GM18508 (cell line): ENCODE measurements around the gene NKAP.
"Not testable (repeated sequence)": the region's sequence is repeated elsewhere in the genome, so short reads cannot be mapped to it uniquely, and the experiment has no call there.

ENCODE experiments used
- ATAC-seq: cut with Tn5 transposase; IDR thresholded peaks from one replicate; pipeline ENCODE4 v1.9.1; 2021; ENCODE audit warnings: moderate number of reproducible peaks; ENCODE audit not compliant: insufficient read depth, unreplicated experiment

NKAP gene

DNA sequence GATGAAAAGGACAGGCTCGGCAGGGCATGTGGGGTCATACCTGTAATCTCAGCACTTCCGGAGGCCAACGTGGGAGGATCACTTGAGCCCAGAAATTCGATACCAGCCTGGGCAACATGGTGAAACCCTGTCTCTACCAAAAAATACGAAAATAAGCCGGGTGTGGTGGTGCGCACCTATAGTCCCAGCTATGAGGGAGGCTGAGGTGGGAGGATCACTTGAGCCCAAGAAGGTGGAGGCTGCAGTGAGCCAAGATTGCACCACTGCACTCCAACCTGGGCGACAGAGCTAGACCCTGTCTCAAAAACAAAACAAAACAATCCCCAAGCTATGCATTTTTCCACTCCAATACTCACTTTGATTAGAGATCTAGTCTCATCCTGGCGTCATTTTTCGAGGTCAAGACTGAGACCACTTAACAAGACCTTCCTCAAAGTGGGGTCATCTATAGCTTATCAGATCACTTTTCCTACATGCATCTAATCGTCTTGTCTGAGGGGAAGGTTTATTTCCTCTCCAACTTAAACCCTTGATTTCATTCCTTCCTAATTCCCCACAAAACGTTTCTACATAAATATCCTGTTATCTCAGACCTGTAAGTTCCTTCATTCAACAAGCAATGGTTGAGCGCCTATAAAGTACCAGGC lies 1.3 kb downstream of the NKAP start:
- no peak for ATAC-seq

DNA sequence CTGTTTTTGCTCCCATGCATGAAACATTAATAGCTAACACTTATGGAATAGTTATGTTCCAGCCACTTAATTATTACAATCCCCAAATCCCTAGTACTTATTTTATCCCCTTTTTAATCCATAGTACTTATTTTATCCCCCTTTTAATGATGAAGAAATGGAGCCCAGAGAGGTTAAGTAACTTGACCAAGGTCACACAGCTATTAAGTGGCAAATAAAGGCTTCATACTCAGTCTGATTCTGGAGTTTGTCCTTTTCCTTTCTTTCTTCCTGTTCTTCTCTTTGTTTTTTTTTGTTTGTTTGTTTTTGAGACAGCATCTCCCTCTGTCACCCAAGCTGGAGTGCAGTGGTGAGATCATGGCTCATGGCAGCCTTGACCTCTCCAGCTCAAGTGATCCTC lies 2.2 kb downstream of the NKAP start:
- no peak for ATAC-seq

DNA sequence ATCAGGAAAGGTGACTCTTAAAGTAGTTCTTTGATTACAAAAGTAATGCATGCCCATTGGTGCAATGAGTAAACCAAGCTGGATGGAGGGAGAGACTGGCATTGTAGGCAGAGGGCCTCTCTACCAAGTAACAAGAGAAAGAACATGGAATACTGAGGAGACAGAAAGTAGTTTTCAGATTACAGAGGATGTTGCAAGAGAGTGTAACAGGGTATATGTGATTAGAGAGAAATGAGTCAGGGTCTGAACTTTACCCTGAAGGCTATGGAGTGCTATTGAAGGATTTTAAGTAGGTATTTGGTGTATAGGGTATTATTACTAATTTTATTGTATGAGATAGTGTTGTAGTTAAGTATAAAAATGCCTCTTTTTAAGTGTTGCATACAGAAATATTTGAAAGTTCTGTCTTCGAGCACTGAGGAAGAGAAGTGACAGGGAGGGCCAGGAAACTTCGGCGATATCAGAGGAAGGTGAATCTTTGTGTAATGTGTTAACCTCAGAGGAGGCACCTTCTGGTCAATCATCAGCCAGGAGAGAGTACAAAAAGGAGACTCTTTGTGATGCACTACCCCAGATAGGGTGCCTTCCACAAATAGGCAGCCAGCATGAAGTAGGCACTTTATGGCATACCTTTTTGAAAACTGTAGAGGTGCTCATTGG lies 8.2 kb downstream of the NKAP start:
- ATAC-seq: no peak

DNA sequence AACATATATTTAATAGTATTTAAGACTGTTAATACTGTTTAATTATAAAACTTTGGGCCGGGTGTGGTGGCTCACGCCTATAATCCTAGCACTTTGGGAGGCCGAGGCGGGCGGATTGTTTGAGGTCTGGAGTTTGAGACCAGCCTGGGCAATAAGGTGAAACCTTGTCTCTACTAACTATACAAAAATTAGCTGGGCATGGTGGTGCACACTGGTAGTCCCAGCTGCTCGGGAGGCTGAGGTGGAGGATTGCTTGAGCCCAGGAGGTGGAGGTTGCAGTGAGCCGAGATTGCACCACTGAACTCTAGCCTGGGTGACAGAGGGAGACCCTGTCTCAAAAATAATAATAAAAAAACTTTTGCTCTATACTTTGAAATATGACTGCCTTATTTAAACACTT lies 21.2 kb downstream of the NKAP start:
- ATAC-seq: not testable (repeated sequence)

DNA sequence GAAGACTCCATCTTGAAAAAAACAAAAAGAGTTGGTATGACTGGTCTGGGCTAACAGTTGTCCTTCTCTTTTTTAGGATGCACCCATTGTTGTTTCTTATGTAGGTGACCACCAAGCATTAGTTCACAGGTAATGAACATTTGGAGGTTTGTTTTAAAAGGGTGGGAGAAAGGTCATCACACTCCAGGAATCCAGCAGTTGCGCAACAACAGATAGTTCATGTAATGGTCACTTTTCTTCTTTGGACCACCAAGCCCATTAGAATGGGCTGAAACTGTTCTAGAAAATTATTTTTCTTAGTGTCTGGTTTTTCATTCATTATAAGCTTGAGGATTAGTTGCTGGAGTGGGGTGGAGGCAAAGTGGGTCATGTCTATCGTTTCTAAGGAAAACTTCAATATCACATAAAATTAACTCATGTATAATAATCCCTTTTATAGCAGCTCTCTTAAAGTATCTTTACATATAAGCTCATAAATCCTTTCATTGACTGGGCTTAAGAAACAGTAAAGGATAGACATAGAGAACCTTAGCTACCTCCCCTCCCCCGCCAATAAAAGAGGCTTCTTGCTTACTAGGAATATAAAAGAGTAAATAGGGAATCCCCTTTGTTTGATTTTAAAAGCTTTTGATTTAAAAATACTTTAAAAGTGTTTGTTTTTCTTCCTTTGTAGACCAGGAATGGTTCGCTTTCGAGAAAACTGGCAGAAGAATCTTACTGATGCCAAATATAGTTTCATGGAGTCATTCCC lies 23.5 kb downstream of the NKAP start:
- no peak for ATAC-seq

DNA sequence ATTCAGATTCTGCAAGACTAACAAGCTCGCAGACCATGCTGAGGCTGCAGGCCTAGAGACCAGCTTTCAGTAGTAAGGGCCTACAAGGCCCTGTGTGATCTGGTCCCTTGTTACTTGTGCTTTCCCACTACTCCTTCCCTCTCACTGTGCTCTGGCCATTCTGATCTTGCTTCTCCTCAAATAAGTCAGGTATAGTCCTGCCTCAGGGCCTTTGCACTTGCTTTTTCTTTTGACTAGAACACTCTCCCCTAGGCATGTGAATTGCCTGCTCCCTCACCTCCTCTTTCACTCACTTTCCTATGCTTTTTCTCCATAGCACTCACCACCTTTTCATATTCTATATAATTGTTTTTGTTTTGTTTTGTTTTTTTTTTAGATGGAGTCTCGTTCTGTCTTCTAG lies 25.7 kb downstream of the NKAP start:
- ATAC-seq: no peak

DNA sequence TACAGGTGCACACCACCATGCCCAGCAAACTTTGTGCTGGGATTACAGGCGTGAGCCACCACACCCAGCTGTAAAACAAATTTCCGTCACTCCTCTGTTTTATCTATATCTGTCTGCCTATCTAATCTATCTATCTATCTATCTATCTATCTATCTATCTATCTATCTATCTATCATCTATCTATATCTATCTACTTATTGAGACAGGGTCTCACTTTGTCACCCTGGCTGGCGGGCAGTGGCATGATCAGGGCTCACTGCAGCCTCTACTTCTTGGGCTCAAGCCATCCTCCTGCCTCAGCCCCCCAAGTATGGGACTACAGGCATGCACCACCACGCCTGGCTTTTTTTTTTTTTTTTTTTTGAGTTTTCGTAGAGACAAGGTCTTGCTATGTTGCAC lies 27.2 kb downstream of the NKAP start:
- no peak for ATAC-seq

DNA sequence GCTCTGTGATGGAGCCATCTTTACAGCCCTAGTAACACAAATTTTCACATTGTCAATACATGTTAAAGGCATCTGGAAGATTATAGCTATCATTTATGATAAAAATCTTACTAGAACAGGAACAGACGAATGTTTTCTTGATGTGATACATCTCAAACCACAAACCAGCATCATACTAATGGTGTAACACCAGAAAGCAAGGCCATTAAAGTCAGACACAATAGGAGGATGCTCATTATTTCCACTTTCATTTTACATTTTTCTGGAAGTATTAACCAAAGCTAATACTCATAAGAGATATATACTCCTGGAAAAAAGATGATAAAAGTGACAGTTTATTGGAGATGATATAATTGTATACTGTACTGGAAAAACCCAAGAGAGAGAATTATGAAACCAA lies 42.6 kb downstream of the NKAP start:
- ATAC-seq: no peak

DNA sequence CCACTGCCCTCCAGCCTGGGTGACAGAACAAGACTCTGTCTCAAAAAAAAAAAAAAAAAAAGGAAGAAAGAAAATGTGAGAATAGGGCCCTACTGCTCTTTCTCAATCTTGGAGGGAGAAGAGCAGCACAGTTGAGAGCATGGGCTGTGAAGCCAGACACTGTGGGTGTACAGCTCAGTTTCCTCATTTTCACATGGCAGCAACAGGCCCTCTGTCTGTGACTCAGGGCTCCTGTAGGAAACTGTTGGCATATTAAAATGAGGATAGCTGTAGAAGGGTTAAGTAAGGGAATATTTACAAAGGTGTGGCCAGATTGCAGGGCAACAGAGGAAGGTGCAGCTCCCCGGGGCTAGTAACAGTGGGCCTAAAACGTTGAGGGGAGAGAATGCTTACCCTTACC lies 44.4 kb downstream of the NKAP start:
- ATAC-seq: no peak

DNA sequence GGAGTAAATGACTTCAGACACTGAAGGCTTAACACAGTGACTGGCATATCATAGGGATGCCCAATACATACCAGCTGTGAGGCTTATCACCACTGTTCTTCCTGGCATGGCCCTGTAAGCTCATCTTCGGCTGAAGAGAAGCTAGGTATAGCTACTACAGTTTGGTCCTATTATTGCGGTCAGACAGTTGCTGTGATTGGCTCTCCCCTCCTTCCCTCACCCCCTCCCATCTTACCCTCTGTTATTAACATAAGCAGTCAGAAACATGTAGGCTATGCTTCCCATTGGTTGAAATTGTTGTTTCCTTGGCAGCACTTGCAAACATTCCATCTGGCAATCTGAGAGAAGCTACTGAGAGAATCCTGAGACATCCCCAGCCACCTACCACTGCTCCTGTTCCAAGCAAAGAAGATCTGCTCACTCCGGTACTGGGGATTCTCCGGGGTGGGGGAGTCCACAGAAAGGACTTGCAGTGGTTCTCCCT lies 47.7 kb downstream of the NKAP start, which contains the start of gene AKAP14:
AKAP14 (plus strand) TSS at position 51 of the 484 bp plus-strand sequence. CDS start 7,331 bp downstream, outside the sequence.
- no peak for ATAC-seq

DNA sequence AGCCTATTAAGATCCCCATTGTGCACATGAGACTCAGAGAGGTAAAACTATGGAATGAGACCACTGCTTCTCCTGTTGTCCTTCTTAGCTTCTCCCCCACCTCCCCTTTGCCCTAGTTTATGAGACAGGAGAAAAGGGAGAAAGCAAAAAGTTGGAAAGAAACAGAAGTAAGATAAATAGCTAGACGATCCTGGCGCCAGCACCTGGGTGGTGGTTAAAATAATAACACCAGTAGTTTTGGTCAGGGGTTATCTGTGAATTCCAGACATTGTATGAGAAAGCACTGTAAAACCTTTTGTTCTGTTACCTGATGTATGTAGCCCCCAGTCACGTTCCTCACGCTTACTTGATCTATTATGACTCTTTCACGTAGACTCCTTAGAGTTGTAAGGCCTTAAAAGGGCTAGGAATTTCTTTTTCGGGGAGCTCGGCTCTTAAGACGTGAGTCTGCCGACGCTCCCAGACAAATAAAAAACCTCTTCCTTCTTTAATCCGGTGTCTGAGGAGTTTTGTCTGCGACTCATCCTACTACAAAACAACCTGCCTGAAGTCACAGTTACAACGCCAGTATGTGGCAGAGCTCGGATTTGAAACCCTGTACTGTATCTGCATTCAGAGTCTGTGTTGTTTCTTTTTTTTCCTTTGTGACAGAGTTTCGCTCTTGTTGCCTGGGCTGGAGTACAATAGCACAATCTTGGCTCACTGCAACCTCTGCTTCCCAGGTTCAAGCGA lies 51.4 kb downstream of the NKAP start:
- ATAC-seq: not testable (repeated sequence)

DNA sequence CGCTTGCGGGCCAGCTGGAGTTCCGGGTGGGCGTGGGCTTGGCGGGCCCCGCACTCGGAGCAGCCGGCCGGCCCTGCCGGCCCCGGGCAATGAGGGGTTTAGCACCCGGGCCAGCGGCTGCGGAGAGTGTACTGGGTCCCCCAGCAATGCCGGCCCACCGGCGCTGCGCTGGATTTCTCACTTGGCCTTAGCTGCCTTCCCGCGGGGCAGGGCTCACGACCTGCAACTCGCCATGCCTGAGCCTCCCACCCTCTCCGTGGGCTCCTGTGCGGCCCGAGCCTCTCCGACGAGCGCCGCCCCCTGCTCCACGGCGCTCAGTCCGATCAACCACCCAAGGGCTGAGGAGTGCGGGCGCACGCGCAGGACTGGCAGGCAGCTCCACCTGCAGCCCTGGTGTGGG lies 52.9 kb downstream of the NKAP start:
- ATAC-seq: not testable (repeated sequence)

DNA sequence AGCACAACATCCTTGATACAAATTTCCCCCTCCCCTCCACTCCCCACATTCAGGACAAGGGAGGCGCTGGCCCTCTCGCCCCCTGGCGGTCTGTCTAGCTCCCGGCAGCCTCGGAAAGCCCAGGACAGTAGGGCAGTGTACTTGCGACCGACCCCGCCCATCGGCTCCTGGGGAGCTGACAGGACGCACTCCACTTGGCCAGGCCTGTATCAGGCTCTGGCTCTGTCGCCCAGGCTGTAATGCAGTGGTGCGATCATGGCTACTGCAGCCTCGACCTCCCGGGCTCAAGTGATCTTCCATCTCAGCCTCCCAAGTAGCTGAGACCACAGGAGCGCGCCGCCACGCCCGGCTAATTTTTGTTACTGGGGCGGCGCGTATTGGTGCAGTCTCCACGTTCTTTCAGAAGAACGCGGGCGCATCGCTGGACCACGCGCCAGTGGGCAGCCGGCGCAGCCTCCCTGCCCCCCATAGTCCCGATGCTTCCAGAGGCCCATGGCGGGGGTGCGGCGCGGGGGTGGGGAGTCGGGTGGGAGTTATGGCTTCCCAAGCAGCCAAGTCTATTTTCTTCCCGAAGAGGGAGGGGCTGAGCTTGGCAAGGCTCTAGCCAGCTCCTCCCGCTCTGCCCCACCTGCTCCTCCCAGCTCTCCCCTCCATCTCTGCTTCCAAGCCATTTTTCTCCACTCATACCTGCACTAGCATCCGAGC lies 55.7 kb downstream of the NKAP start:
- no peak for ATAC-seq

DNA sequence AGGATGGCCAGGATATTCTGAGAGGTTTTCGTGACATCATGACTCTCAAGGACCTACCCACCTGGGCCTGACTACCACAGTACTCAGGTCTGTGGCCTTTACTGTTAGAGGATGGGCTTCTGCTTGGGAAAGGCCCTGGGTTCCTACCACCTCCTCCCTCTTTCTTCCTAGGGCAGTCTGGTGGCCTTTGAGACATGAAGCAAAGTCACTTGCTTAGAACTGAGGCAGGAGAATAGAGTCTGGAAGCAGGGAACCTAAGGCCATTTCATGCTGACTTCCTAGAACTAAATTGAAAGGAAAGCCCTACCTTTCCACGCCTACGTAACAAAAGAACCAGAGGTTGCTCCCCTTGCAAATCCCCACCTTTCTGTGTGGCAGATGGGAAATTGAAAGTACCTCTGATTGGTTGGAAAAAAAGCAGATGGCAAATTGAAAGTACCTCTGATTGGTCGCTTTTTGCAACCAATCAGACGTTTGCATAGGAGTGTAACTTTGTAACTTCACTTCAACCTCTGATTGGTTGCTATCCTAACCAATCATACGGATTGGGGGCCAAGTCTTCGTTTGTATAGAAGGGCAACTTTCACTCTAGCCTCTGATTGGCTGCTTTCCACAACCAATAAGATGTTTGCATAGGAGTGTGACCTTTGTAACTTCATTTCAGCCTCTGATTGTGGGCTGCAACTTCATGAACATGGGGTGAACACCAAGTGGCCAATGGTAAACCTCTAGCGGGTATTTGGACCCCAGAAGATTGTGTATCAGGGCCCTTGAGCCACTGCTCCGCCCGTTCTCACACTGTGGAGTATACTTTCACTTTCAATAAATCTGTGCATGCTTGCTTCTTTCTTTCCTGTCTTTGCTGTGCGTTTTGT lies 57.8 kb downstream of the NKAP start:
- no peak for ATAC-seq

DNA sequence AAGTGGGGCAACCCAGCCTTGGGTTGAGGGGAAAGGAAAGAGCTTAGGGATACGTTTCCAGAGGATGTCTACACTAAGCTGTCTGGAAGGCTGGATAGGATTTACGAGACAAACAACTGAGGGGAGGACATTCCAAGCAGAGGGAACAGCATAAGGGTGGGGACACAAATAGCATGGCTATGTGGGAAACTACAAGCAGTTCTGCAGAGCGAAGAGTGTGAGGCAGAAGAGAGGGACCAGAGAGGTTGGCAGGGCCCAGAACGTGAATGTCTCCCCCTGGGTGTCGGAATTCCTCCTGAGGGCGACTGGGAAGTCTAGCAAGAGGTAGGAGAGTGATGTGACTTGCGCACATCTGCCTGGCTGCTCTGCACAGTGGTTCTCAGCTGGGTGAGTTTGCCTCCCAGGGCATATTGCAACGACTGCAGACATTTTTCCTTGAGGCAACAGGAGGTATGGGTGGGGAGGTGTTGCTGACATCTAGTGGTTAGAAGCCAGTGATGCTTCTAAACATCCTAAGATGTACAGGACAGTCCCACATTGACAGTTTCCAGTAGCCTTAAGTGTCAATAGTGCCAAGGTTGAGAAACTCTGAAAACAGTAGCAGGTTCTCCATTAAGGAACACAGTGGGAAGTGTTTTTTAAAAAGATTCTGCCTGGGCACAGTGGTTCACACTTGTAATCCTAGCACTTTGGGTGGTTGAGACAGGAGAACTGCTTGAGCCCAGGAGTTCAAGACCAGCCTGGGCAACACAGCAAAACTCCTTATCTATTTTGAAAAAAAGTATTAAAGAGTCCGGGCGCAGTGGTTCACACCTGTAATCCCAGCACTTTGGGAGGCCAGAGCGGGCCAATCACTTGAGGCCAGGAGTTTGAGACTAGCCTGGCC lies 62.8 kb downstream of the NKAP start:
- peak; percentile 56 for ATAC-seq

DNA sequence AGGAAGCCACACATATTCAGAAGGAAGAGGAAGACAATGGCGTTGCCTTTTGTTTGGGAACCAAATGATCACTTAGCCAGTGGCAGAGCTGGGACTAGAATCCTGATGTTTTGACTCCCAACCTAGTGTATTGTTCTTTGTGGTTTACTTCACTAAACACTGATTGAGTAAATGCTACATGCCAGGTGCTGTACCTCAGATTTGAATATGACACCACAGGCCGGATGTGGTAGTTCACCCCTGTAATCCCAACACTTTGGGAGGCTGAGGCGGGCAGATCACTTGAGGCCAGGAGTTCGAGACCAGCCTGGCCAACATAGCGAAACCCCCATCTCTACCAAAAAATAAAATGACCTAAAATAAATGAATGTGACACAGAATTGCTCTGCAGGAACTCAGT lies 63.5 kb downstream of the NKAP start:
- no peak for ATAC-seq

DNA sequence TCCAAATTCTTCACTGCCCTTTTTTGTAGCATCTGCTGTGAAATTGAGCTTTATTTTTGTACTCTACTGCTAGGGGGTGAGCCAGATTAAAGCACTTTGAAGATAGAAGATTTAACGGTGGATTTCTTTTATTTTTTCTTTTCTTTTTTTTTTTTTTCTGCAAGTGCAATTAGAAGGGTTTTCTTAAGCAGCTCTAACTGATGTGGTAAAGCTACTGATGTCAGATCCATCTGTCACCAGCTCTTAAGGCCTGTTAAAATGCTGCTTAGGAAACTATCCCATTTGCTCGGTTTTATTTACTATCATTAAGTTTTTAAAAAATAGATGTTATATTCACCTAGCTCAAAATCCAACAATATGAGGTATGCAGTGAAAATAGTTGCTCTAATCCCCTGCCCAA lies 64.8 kb downstream of the NKAP start:
- no peak for ATAC-seq
